Lower leg skin (tissue), 3 donors: Measurements from ENCODE around the gene FNDC7.

ENCODE experiments used
- CTCF ChIP-seq, 3 donors: fragments of 450-650 bp; IDR thresholded peaks; one replicate each; pipeline ENCODE4 v1.5.1; 2016; ENCODE audit warnings: antibody characterized with exemption in 3 of 3, mild to moderate bottlenecking in 3 of 3, moderate library complexity in 2 of 3
- POLR2A ChIP-seq, 2 donors: fragments of 450-650 bp; IDR thresholded peaks; one replicate each; pipeline ENCODE4 v1.6.1; 2016 to 2017; ENCODE audit warnings: antibody characterized with exemption in 2 of 2, mild to moderate bottlenecking in 1 of 2, moderate library complexity in 1 of 2

- TF ChIP-seq CTCF (IDR thresholded peaks at IDR 0.05) (no peak), POLR2A (IDR thresholded peaks at IDR 0.05) (no peak)
These were observed 27.2 kb upstream of the FNDC7 start for GRCh38 chr1:108685529-108685928.
